ENCODE data around the gene HDLBP. TPM values are rescaled to one million over a fixed set of nuclear protein-coding genes. Genes with fewer than 3 reads are reported as not detected.
A peak's percentile ranks its signal among the peaks of the same experiment; 100 is the strongest.

The HDLBP gene
- polyA plus RNA-seq, 3 donors = 50.4 to 73.1 (median 69.9) TPM

DNA sequence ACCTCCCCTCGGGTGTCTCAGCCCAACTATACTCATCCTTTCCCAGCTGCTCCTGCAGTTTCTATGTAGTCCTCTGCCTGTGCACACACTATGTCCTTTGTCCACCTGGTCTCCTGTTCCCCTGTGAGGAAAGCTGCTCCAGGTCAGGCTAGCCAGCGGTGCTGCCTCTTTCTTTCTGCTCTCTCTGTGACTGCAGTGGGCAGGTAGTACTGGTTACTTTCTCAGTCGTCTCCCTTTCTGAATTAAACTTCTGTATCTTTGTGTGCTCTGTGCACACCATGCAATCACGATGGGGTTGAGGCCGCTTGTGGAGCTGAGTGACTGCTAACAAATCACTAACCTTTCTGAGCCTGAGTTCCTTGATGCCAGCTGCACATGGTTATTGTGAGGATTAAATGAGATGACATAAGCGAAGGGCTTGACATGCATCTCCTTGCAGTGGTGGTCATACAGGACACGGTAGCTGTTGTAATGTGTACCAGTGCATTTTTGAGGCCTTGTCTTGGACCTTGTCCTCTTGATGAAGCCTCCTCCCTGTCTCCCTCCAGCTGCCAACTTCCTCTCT lies 44.1 kb upstream of the HDLBP start:
- Histone ChIP-seq H3K9me3 (replicated peaks in 1 of 2; ENCODE audit: control insufficient read depth in 1 of 2, insufficient read depth in 1 of 2, low read length in 2 of 2) (no peaks in the 10 kb centered on the region), H4K20me1 (ENCODE audit: insufficient read depth, low read length) (peaks cover 26% of the 10 kb centered on the region), H3K79me2 (ENCODE audit: insufficient read depth, low read length) (peaks cover 21% of the 10 kb centered on the region), H3K9ac (ENCODE audit: insufficient read depth, low read length, poor library complexity, severe bottlenecking) (no peak overlapping the region), H3K4me2 (replicated peaks; ENCODE audit: extremely low read depth, low read length, poor library complexity, severe bottlenecking) (no peak overlapping the region), H3K4me3 (replicated peaks in 1 of 3; ENCODE audit: low read depth in 2 of 3, low read length in 3 of 3) (no peak overlapping the region), H2AFZ (ENCODE audit: insufficient read depth, low read depth, low read length, poor library complexity, severe bottlenecking) (no peak overlapping the region), H3K27me3 (ENCODE audit: control insufficient read depth in 2 of 2, insufficient read depth in 2 of 2, low read length in 2 of 2) (no peaks in the 10 kb centered on the region), H3K36me3 (replicated peaks in 1 of 2; ENCODE audit: control insufficient read depth in 1 of 2, insufficient read depth in 2 of 2, low read length in 2 of 2) (peaks cover 3% of the 10 kb centered on the region in 2 donors), H3K4me1 (ENCODE audit: control insufficient read depth in 1 of 2, insufficient read depth in 2 of 2, low read length in 2 of 2) (peaks cover 29 to 33% of the 10 kb centered on the region in 2 donors), H3K27ac (ENCODE audit: low read depth in 1 of 2, low read length in 2 of 2) (no peak overlapping the region)
- TF ChIP-seq, protein P1, sequence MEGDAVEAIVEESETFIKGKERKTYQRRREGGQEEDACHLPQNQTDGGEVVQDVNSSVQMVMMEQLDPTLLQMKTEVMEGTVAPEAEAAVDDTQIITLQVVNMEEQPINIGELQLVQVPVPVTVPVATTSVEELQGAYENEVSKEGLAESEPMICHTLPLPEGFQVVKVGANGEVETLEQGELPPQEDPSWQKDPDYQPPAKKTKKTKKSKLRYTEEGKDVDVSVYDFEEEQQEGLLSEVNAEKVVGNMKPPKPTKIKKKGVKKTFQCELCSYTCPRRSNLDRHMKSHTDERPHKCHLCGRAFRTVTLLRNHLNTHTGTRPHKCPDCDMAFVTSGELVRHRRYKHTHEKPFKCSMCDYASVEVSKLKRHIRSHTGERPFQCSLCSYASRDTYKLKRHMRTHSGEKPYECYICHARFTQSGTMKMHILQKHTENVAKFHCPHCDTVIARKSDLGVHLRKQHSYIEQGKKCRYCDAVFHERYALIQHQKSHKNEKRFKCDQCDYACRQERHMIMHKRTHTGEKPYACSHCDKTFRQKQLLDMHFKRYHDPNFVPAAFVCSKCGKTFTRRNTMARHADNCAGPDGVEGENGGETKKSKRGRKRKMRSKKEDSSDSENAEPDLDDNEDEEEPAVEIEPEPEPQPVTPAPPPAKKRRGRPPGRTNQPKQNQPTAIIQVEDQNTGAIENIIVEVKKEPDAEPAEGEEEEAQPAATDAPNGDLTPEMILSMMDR (IDR thresholded peaks at IDR 0.05) = no peak
- peaks cover 7 to 14% of the 10 kb centered on the region in 2 donors for H3K36me3 Mint-ChIP-seq
- peak overlapping the region in 5 of 7 donors; percentile 32 to 72 (median 59) for H3K27ac Mint-ChIP-seq
- WGBS (ENCODE audit: insufficient coverage) = 100% methylated on average over 1 of the region's 7 CpGs
- peaks cover 39% of the 10 kb centered on the region for H3K4me1 Mint-ChIP-seq
- DNase-seq = no peak
- peaks cover 0 to 2% (median 0%) of the 10 kb centered on the region in 7 donors for H3K9me3 Mint-ChIP-seq
- intact Hi-C loops (cut with micrococcal nuclease) = loop anchor here (5.0 to 10.0 kb wide), 6 partner anchors 85 to 375 kb away; partner anchors contain the start of genes ATG4B (in 2 of the 2), THAP4 (in 2 of the 2), D2HGDH (in 1 of the 2) and PASK (in 1 of the 2)
- H3K4me3 Mint-ChIP-seq = no peak overlapping the region
- H3K27me3 Mint-ChIP-seq (ENCODE audit: low read depth in 3 of 3) = peaks cover 0 to 5% (median 4%) of the 10 kb centered on the region in 3 donors

DNA sequence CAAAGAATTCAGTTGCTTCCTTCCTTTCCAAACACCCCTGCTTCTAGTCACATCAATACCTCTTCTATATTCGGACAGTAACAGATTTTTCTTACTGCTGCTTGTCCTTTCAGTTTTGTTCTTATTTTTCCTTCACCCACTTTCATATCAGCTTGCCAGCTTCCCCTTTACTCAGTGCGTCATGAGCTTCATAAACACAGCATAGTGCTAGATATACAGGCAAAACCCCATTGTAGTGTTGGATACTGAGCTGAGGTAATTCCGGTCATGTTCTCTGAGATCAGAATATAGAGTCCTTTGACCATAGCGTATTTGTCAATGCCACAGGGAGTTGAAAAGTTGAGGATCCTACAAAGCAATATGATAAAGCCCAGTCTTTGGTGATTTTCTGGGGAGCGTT lies 43.0 kb upstream of the HDLBP start:
- TF ChIP-seq, protein P1 (IDR thresholded peaks at IDR 0.05) = no peak
- Histone ChIP-seq H3K4me1 (ENCODE audit: control insufficient read depth in 1 of 2, insufficient read depth in 2 of 2, low read length in 2 of 2) (peaks cover 29 to 33% of the 10 kb centered on the region in 2 donors), H3K4me2 (replicated peaks; ENCODE audit: extremely low read depth, low read length, poor library complexity, severe bottlenecking) (peak overlapping the region; percentile 61), H3K9me3 (replicated peaks in 1 of 2; ENCODE audit: control insufficient read depth in 1 of 2, insufficient read depth in 1 of 2, low read length in 2 of 2) (no peaks in the 10 kb centered on the region), H3K4me3 (replicated peaks in 1 of 3; ENCODE audit: low read depth in 2 of 3, low read length in 3 of 3) (peak overlapping the region in 1 of 3 experiments; percentile 82), H4K20me1 (ENCODE audit: insufficient read depth, low read length) (peaks cover 28% of the 10 kb centered on the region), H3K9ac (ENCODE audit: insufficient read depth, low read length, poor library complexity, severe bottlenecking) (no peak overlapping the region), H3K27ac (ENCODE audit: low read depth in 1 of 2, low read length in 2 of 2) (peak overlapping the region in 1 of 2 donors; percentile 35), H3K79me2 (ENCODE audit: insufficient read depth, low read length) (peaks cover 21% of the 10 kb centered on the region), H2AFZ (ENCODE audit: insufficient read depth, low read depth, low read length, poor library complexity, severe bottlenecking) (no peak overlapping the region), H3K27me3 (ENCODE audit: control insufficient read depth in 2 of 2, insufficient read depth in 2 of 2, low read length in 2 of 2) (no peaks in the 10 kb centered on the region), H3K36me3 (replicated peaks in 1 of 2; ENCODE audit: control insufficient read depth in 1 of 2, insufficient read depth in 2 of 2, low read length in 2 of 2) (peaks cover 8 to 13% of the 10 kb centered on the region in 2 donors)
- WGBS (ENCODE audit: insufficient coverage) = 25% methylated on average over 2 of the region's 5 CpGs
- Mint-ChIP-seq H3K27ac (peak overlapping the region in 5 of 7 donors; percentile 27 to 80 (median 68)), H3K9me3 (peaks cover 0 to 2% (median 0%) of the 10 kb centered on the region in 7 donors), H3K27me3 (ENCODE audit: low read depth in 3 of 3) (peaks cover 0 to 4% (median 3%) of the 10 kb centered on the region in 3 donors), H3K4me3 (peak overlapping the region; percentile 40 to 52), H3K4me1 (peaks cover 37% of the 10 kb centered on the region), H3K36me3 (peaks cover 16 to 18% of the 10 kb centered on the region in 2 donors)
- DNase-seq = peak; percentile 55 to 77 (median 62)
- intact Hi-C loops (cut with micrococcal nuclease) = loop anchor here (5.0 to 10.0 kb wide), 6 partner anchors 84 to 376 kb away; partner anchors contain the start of genes ATG4B (in 2 of the 2), THAP4 (in 2 of the 2), D2HGDH (in 1 of the 2) and PASK (in 1 of the 2)
